T-helper 1 cell (primary cell): ENCODE measurements around the gene BCAR1.
"Not testable (repeated sequence)": the region's sequence is repeated elsewhere in the genome, so short reads cannot be mapped to it uniquely, and the experiment has no call there.

Experiments used
- DNase-seq, 5 donors: peaks; one replicate each; pipeline ENCODE4 v3.0.0-alpha.2; 2012 to 2020

Gene BCAR1

DNA sequence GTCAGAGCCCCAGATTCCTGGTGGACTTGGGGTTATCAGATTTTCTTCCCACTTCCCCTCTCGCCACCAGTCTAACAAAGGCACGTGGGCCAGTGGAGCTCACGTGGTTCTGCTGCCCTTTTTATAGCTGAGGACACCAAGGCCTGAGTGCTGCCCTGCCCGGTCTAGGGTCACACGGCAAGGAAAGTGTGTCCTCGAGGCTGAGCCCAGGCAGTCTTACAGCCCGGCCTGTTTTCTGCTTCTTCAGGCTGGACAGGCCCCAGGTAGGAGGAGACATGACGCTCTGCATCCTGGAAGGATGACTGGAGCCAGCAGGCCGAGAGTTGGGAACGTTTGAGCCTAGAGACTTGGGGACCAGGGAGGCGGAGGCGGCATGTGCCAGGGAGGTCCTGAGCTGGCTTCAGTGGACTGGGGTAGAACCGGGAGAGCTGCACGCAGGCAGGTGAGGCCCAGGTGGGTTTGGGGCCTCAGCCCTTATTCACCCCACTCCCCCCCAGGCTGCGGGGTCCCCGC, 29.1 kb downstream of the BCAR1 start:
- DNase-seq: no peak

- DNase-seq: peak in 1 of 5 donors; percentile 56
Observed at GRCh38 chr16:75219838-75220237, 31.6 kb downstream of the BCAR1 start.

DNA sequence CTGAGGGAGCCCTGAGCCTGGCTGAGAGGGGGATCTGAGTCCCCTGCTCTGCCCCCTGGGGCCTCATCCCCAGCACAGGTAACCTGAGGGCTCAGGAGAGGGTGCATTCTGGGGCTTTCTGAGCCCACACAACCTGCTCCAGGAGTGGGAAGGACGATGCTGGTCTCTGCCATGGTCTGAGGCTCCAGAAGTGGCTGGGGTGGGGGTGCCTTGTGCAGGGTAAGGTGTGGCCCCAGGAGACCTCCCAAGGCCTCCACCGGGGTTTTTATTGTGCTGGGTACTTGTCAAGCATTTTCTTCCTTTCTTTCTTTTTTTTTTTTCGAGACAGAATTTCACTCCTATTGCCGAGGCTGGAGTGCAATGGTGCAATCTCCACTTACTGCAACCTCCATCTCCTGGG, 32.3 kb downstream of the BCAR1 start:
- no peak for DNase-seq

DNA sequence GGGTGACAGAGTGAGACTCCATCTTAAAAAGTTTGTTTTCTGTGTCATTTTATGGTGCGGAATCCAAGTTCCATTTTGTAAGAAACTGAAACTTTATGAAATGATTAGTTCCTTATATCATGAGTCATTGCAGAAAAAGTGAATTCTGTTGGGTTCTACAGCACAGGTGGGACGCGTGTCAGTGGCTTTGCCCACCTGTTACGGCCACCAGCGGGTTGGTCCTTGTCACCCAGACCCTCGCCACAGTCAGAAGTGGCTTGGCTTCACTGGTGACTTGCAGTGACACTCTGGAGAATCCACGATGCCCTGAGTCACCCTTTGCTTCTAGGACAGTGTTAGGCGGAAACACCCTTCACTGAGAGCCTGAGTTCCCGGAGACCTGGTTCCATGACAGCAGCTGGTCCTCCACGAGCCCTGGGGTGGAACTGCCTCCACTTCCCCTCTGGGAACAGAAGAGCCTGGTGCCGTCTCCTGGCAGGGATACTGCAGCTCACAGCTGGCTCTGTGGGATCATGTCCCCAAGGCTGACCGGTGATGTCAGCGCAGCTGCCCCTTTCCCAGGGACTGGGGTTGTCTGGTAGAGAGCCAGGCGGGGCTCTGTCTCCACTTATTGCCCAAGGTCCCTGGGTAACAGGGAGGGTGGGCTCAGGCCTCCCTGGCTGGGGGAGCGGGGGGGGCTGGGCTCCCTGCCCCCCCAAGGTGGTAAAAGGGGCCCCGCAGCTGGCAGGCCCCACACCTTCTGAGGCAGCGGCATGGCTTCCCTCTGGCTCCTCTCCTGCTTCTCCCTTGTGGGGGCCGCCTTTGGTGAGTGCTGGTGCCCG, 33.0 kb downstream of the BCAR1 start, which contains the start of gene CTRB1:
CTRB1 (plus strand) TSS at position 733 of the 821 bp plus-strand sequence; CDS start at position 753, 20 bp downstream.
- no peak for DNase-seq

GRCh38 chr16:75217389-75217851, 34.0 kb downstream of the BCAR1 start:
- no peak for DNase-seq

GRCh38 chr16:75216576-75216975, 34.8 kb downstream of the BCAR1 start:
- DNase-seq: no peak

GRCh38 chr16:75216127-75216526, 35.3 kb downstream of the BCAR1 start:
- DNase-seq: no peak

GRCh38 chr16:75211286-75211685, 40.1 kb downstream of the BCAR1 start:
- DNase-seq: not testable (repeated sequence)

GRCh38 chr16:75209944-75210343, 41.5 kb downstream of the BCAR1 start:
- DNase-seq: no peak

DNA sequence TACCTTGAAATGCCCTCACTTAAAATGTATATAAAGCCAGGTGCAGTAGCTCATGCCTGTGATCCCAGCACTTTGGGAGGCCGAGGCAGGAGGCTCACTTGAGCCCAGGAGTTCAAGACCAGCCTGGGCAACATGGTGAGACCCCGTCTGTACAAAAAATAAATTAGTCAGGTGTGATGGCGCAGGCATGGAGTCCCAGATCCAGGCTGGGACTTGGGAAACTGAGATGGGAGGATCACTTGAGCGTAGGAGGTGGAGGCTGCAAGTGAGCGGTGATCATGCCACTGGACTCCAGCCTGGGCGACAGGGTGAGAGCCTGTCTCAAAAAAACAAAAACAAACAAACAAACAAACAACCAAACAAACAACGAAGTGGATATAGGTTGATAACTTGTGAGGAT, 41.9 kb downstream of the BCAR1 start:
- not testable (repeated sequence) for DNase-seq

GRCh38 chr16:75208861-75209505, 42.4 kb downstream of the BCAR1 start:
- no peak for DNase-seq

- DNase-seq: no peak
Observed at GRCh38 chr16:75208242-75208825, 43.1 kb downstream of the BCAR1 start.

- no peak for DNase-seq
Observed at GRCh38 chr16:75207831-75208230, 43.6 kb downstream of the BCAR1 start.

GRCh38 chr16:75206749-75207451, 44.5 kb downstream of the BCAR1 start, which contains the start of gene CTRB2:
Gene CTRB2 (minus strand): TSS chr16:75207161. CDS start chr16:75207141, 20 bp downstream.
- no peak for DNase-seq

GRCh38 chr16:75205961-75206748, 45.3 kb downstream of the BCAR1 start:
- not testable (repeated sequence) for DNase-seq

DNA sequence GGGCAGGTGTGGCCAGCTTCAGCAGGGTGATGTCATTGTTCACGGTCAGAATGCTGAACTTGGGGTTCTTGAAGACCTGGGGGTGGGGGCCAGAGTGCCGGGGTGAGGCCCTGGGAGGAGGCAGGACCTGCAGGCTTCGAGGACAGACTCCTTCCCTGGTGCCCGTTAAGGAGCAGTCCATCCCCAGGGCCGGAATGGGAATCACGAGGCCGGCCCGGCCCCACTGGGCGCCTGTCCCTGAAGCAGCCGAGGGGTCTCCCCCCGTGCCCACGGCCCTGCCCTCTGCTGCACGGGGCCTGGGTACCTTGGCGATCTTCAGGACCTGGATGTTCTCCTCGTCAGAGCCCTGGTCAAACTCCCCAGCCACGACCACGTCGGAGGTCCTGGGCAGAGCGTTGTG, 46.0 kb downstream of the BCAR1 start:
- DNase-seq: not testable (repeated sequence)

GRCh38 chr16:75204905-75205304, 46.5 kb downstream of the BCAR1 start:
- DNase-seq: not testable (repeated sequence)

GRCh38 chr16:75204410-75204758, 47.0 kb downstream of the BCAR1 start:
- no peak for DNase-seq

- no peak for DNase-seq
Observed at GRCh38 chr16:75203667-75204409, 47.6 kb downstream of the BCAR1 start.

DNA sequence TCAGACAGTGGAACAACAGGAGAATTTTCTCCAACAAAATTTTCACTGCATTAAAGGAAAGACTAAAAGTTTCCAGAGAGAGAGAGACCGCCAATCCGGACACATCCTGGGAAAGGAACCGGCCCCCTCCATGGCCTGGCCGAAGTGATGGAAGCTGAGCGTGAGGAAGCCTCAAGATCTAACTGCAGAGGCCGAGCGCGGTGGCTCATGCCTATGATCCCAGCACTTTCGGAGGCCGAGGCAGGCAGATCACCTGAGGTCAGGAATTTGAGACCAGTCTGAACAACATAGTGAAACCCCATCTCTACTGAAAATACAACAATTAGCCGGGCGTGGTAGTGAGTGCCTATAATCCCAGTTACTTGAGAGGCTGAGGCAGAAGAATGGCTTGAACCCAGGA, 48.3 kb downstream of the BCAR1 start:
- no peak for DNase-seq

DNA sequence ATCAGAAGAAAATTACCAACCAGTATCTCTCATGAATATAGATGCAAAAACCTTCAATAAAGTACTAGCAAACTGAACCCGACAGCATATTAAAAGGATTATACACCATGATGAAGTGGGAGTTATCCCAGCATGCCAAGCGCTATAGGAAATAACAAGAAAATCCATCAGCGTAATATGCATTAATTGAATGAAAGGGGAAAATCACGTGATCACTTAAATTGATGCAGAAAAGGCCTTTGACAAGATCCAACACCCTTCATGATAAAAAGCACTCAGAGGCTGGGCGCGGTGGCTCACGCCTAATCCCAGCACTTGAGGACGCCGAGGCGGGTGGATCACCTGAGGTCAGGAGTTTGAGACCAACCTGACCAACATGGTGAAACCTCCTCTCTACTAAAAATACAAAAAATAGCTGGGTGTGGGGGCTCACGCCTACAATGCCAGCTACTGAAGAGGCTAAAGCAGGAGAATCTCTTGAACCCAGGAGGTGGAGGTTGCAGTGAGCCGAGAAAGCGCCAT, 49.3 kb downstream of the BCAR1 start:
- no peak for DNase-seq
